ENCODE results near the gene NRM. TPM values are rescaled to one million over a fixed set of nuclear protein-coding genes. Genes with fewer than 3 reads are reported as not detected.
"Not testable (repeated sequence)": the region's sequence is repeated elsewhere in the genome, so short reads cannot be mapped to it uniquely, and the experiment has no call there.

NRM gene
- total RNA-seq, 1 experiment from 2014 or later: 13.6 TPM

- H4K20me1 ChIP-seq (ENCODE audit: insufficient read depth): peaks cover 21% of the 10 kb centered on the region; the same call in 1 of the 2 replicates
- H3K9me2 ChIP-seq (ENCODE audit: insufficient read depth): no peaks in the 10 kb centered on the region
- no peak overlapping the region for H3K4me2 ChIP-seq (ENCODE audit: low read length)
- no peak overlapping the region for H2AFZ ChIP-seq (ENCODE audit: low read depth, low read length, poor library complexity, severe bottlenecking)
- intact Hi-C loops (cut with micrococcal nuclease): no loop called here
- 0 out of 2 replicates have a peak overlapping the region, but pooled peaks have one; percentile 18 for H3K9ac ChIP-seq (ENCODE audit: low read length)
- peaks cover 52% of the 10 kb centered on the region for H3K79me2 ChIP-seq (ENCODE audit: insufficient read depth, low read length)
- no peak overlapping the region for H3K4me3 ChIP-seq (replicated peaks in 1 of 2; ENCODE audit: low read depth in 1 of 2, low read length in 2 of 2)
- no peaks in the 10 kb centered on the region for H3K27me3 ChIP-seq (ENCODE audit: insufficient read depth, low read length)
- peaks cover 28 to 47% of the 10 kb centered on the region in 2 experiments for H3K36me3 ChIP-seq (ENCODE audit: control insufficient read depth in 1 of 2, insufficient read depth in 2 of 2, low read length in 2 of 2)
- 0 out of 2 replicates have a peak overlapping the region, but pooled peaks have one; percentile 4 for H3K27ac ChIP-seq (ENCODE audit: low read depth, low read length)
- no peaks in the 10 kb centered on the region for H3K9me3 ChIP-seq (ENCODE audit: control insufficient read depth in 1 of 2, insufficient read depth in 1 of 2, low read depth in 1 of 2, low read length in 2 of 2)
- POLR2A ChIA-PET: interaction anchor here (1.5 kb wide), 1 partner anchor 10 kb away, joined by 4 read pairs; no protein-coding TSS in a partner anchor
- TF ChIP-seq EZH2 (IDR thresholded peaks at IDR 0.05) (no peak), YY1 (IDR thresholded peaks at IDR 0.05; ENCODE audit: extremely low read depth, insufficient replicate concordance, low read depth, low read length) (no peak), POLR2AphosphoS5 (IDR thresholded peaks at IDR 0.05; ENCODE audit: low read depth, low read length) (peak; percentile 63), RAD21 (IDR thresholded peaks at IDR 0.05; ENCODE audit: low read depth) (no peak)
- TF ChIP-seq, protein P1, sequence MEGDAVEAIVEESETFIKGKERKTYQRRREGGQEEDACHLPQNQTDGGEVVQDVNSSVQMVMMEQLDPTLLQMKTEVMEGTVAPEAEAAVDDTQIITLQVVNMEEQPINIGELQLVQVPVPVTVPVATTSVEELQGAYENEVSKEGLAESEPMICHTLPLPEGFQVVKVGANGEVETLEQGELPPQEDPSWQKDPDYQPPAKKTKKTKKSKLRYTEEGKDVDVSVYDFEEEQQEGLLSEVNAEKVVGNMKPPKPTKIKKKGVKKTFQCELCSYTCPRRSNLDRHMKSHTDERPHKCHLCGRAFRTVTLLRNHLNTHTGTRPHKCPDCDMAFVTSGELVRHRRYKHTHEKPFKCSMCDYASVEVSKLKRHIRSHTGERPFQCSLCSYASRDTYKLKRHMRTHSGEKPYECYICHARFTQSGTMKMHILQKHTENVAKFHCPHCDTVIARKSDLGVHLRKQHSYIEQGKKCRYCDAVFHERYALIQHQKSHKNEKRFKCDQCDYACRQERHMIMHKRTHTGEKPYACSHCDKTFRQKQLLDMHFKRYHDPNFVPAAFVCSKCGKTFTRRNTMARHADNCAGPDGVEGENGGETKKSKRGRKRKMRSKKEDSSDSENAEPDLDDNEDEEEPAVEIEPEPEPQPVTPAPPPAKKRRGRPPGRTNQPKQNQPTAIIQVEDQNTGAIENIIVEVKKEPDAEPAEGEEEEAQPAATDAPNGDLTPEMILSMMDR (IDR thresholded peaks at IDR 0.05 in 2 of 3, conservative IDR thresholded peaks at IDR 0.05 in 1 of 3; ENCODE audit: borderline replicate concordance in 1 of 3, insufficient read depth in 1 of 3, low read depth in 2 of 3, low read length in 2 of 3): no peak
- RAD21 ChIA-PET (ENCODE audit: low non-redundant PET in 1 of 2, low total read pairs in 2 of 2, uncharacterized antibody in 2 of 2, unreplicated experiment in 2 of 2): no interaction called here
- BruUV-seq (replicated peaks): TSS peak; percentile 20
- ATAC-seq (no peak), DNase-seq (ENCODE audit: low read depth, low spot score) (no peak)
- H3K4me1 ChIP-seq (ENCODE audit: control insufficient read depth in 1 of 2, insufficient read depth in 2 of 2, low read length in 2 of 2): peaks cover 0 to 49% of the 10 kb centered on the region in 2 experiments; a peak in 3 of 4 replicates
- CTCF ChIA-PET: interaction anchor here (1.1 to 1.5 kb wide), 2 partner anchors 46 to 354 kb away, joined by 3 to 6 read pairs; no protein-coding TSS in a partner anchor
These were observed 34.3 kb upstream of the NRM start for GRCh38 chr6:30724906-30725667.

DNA sequence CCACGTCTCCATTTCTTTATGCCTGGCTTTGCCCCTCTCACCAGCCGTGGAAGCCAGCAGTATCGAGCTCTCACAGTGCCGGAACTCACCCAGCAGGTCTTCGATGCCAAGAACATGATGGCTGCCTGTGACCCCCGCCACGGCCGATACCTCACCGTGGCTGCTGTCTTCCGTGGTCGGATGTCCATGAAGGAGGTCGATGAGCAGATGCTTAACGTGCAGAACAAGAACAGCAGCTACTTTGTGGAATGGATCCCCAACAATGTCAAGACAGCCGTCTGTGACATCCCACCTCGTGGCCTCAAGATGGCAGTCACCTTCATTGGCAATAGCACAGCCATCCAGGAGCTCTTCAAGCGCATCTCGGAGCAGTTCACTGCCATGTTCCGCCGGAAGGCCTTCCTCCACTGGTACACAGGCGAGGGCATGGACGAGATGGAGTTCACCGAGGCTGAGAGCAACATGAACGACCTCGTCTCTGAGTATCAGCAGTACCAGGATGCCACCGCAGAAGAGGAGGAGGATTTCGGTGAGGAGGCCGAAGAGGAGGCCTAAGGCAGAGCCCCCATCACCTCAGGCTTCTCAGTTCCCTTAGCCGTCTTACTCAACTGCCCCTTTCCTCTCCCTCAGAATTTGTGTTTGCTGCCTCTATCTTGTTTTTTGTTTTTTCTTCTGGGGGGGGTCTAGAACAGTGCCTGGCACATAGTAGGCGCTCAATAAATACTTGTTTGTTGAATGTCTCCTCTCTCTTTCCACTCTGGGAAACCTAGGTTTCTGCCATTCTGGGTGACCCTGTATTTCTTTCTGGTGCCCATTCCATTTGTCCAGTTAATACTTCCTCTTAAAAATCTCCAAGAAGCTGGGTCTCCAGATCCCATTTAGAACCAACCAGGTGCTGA is 33.3 kb upstream of the NRM start:
- CTCF ChIA-PET: interaction anchor here (1.1 to 5.7 kb wide), 4 partner anchors 44 to 355 kb away, joined by 3 to 45 read pairs (median 4); partner anchors contain the start of gene DHX16
- H3K9me2 ChIP-seq (ENCODE audit: insufficient read depth); DNase-seq (ENCODE audit: low read depth, low spot score); H3K9ac ChIP-seq (ENCODE audit: low read length); RAD21 ChIA-PET (ENCODE audit: low non-redundant PET in 1 of 2, low total read pairs in 2 of 2, uncharacterized antibody in 2 of 2, unreplicated experiment in 2 of 2); H3K27me3 ChIP-seq (ENCODE audit: insufficient read depth, low read length); BruUV-seq (replicated peaks); H3K9me3 ChIP-seq (ENCODE audit: control insufficient read depth in 1 of 2, insufficient read depth in 1 of 2, low read depth in 1 of 2, low read length in 2 of 2); H2AFZ ChIP-seq (ENCODE audit: low read depth, low read length, poor library complexity, severe bottlenecking); ATAC-seq; H3K4me3 ChIP-seq (replicated peaks in 1 of 2; ENCODE audit: low read depth in 1 of 2, low read length in 2 of 2); H3K4me2 ChIP-seq (ENCODE audit: low read length): not testable (repeated sequence)
- Histone ChIP-seq H3K79me2 (ENCODE audit: insufficient read depth, low read length) (peaks cover 58% of the 10 kb centered on the region), H4K20me1 (ENCODE audit: insufficient read depth) (peaks cover 21% of the 10 kb centered on the region; the same call in 1 of the 2 replicates), H3K36me3 (ENCODE audit: control insufficient read depth in 1 of 2, insufficient read depth in 2 of 2, low read length in 2 of 2) (peaks cover 27 to 44% of the 10 kb centered on the region in 2 experiments), H3K27ac (ENCODE audit: low read depth, low read length) (0 out of 2 replicates have a peak overlapping the region, but pooled peaks have one; percentile 4), H3K4me1 (ENCODE audit: control insufficient read depth in 1 of 2, insufficient read depth in 2 of 2, low read length in 2 of 2) (peaks cover 6 to 53% of the 10 kb centered on the region in 2 experiments)
- POLR2A ChIA-PET: interaction anchor here (3.7 kb wide), 1 partner anchor 109 kb away, joined by 17 read pairs; no protein-coding TSS in a partner anchor
- intact Hi-C loops (cut with micrococcal nuclease): loop anchor here (2.0 kb wide), 1 partner anchor 241 kb away; no protein-coding TSS in a partner anchor
